DOHH2 (cell line): ENCODE measurements around the gene TOMM22.

Experiments
- H3F3A ChIP-seq: fragments of 200-600 bp; sonication (generic), shearing (Covaris generic); 2 replicates; pipeline ENCODE4 v1.6.0; 2016; ENCODE audit warnings: antibody characterized with exemption, mild to moderate bottlenecking; ENCODE audit not compliant: control insufficient read depth, insufficient read depth
- H3K27ac ChIP-seq: fragments of 200-600 bp; sonication (generic); 2 replicates; pipeline ENCODE4 v1.5.1; 2014; ENCODE audit warnings: low read depth, mild to moderate bottlenecking, low read length, moderate library complexity
- H3K27me3 ChIP-seq: fragments of 200-600 bp; sonication (generic); 2 replicates; pipeline ENCODE4 v1.6.1; 2014; ENCODE audit warnings: mild to moderate bottlenecking, low read length, mixed read lengths; ENCODE audit not compliant: control insufficient read depth
- H3K36me3 ChIP-seq: fragments of 200-600 bp; sonication (generic); 2 replicates; pipeline ENCODE4 v1.6.1; 2014; ENCODE audit warnings: mild to moderate bottlenecking, low read length, moderate library complexity, mixed read lengths; ENCODE audit not compliant: control insufficient read depth
- H3K4me1 ChIP-seq: fragments of 200-600 bp; sonication (generic); 2 replicates; pipeline ENCODE4 v1.6.1; 2014; ENCODE audit warnings: mild to moderate bottlenecking, low read length, mixed read lengths; ENCODE audit not compliant: control insufficient read depth
- H3K4me2 ChIP-seq: fragments of 200-600 bp; sonication (generic); 2 replicates; pipeline ENCODE4 v1.6.0; 2014; ENCODE audit warnings: mild to moderate bottlenecking, low read length, moderate library complexity
- H3K4me3 ChIP-seq: fragments of 200-600 bp; sonication (generic); 2 replicates; pipeline ENCODE4 v1.5.1; 2014; ENCODE audit warnings: mild to moderate bottlenecking, low read length, mixed read lengths
- H3K79me2 ChIP-seq: fragments of 200-600 bp; sonication (generic); 2 replicates; pipeline ENCODE4 v1.6.1; 2014; ENCODE audit warnings: mild to moderate bottlenecking, low read length, mixed read lengths; ENCODE audit not compliant: control insufficient read depth
- H3K9me2 ChIP-seq: fragments of 200-600 bp; sonication (generic); replicated peaks from 2 replicates; pipeline ENCODE4 v1.6.1; 2014; ENCODE audit warnings: mild to moderate bottlenecking, low read length, mixed read lengths; ENCODE audit not compliant: control insufficient read depth
- H3K9me3 ChIP-seq: fragments of 200-600 bp; sonication (generic); 2 replicates; pipeline ENCODE4 v1.6.1; 2014; ENCODE audit warnings: antibody characterized with exemption, low read length, mixed read lengths; ENCODE audit not compliant: control insufficient read depth, insufficient read depth
- H4K20me1 ChIP-seq: fragments of 200-600 bp; sonication (generic); 2 replicates; pipeline ENCODE4 v1.6.0; 2014; ENCODE audit warnings: low read depth, mild to moderate bottlenecking, antibody characterized with exemption, low read length, moderate library complexity; ENCODE audit not compliant: control insufficient read depth, insufficient read depth
- EZH2phosphoT487 ChIP-seq: fragments of 200-600 bp; sonication (generic); IDR thresholded peaks from 2 replicates; pipeline ENCODE4 v1.6.1; 2017; ENCODE audit warnings: borderline replicate concordance, mild to moderate bottlenecking, antibody characterized with exemption, low read length, moderate library complexity, mixed read lengths
- TF ChIP-seq, protein P1 (sequence below): fragments of 200-600 bp; sonication (generic); IDR thresholded peaks from one replicate; pipeline ENCODE4 v1.5.1; 2014; ENCODE audit warnings: antibody characterized with exemption, mild to moderate bottlenecking, low read depth, low read length; ENCODE audit not compliant: poor library complexity, severe bottlenecking

The TOMM22 gene

DNA sequence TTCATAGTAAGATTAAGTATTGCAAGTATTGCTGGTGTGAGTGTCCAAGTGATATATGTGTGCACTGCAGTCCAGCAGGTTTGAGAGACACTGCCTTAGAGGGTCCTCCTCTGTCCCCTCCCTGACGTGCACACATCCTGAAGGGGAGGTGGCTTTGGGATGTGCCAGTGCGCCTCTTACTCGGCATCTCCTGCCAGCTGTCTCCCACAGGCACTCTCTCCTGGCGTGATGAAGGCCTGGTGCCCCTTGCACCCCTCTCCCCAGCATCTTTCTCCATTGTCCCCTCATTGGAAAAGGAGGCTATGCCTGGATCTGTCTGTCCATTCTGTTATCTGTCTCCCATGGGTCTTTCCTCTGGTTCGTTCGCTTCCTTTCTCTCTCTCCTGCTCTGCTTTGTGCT lies 48.2 kb downstream of the TOMM22 start:
- TF ChIP-seq, protein P1, sequence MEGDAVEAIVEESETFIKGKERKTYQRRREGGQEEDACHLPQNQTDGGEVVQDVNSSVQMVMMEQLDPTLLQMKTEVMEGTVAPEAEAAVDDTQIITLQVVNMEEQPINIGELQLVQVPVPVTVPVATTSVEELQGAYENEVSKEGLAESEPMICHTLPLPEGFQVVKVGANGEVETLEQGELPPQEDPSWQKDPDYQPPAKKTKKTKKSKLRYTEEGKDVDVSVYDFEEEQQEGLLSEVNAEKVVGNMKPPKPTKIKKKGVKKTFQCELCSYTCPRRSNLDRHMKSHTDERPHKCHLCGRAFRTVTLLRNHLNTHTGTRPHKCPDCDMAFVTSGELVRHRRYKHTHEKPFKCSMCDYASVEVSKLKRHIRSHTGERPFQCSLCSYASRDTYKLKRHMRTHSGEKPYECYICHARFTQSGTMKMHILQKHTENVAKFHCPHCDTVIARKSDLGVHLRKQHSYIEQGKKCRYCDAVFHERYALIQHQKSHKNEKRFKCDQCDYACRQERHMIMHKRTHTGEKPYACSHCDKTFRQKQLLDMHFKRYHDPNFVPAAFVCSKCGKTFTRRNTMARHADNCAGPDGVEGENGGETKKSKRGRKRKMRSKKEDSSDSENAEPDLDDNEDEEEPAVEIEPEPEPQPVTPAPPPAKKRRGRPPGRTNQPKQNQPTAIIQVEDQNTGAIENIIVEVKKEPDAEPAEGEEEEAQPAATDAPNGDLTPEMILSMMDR, result no peak
- no peak for TF ChIP-seq EZH2phosphoT487
- Histone ChIP-seq H3K9me3 (no peaks in the 10 kb centered on the region), H3K36me3 (peaks cover 93% of the 10 kb centered on the region), H3K4me2 (no peak overlapping the region), H3K27ac (no peak overlapping the region), H3K27me3 (no peaks in the 10 kb centered on the region), H3K4me3 (no peak overlapping the region), H4K20me1 (no peaks in the 10 kb centered on the region), H3F3A (no peaks in the 10 kb centered on the region; the same call in 1 of the 2 replicates), H3K9me2 (no peaks in the 10 kb centered on the region), H3K4me1 (no peaks in the 10 kb centered on the region), H3K79me2 (no peaks in the 10 kb centered on the region)

DNA sequence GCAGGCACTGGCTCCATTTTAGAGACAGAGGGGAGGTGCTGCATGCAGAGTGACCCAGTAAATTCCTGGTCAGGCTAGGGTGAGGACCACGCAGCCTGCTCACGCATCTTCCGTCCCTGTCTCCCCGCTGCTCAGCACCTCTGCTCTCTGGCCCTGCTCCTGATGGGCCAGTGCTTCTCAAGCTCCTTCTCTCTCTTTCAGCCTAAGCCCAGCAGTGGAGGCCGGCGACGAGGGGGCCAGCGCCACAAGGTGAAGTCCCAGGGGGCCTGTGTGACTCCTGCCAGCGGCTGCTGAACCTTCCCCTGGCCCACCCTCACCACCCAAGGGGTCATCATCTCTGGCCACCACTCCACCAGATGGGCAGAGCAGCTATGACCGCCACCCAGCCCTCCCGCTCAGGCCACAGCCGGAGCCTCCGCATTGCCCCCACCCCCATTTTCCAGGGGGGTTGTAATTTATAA lies 48.7 kb downstream of the TOMM22 start:
- H3K36me3 ChIP-seq, result peaks cover 93% of the 10 kb centered on the region
- no peaks in the 10 kb centered on the region for H3K9me3 ChIP-seq
- no peaks in the 10 kb centered on the region; the same call in 1 of the 2 replicates for H3F3A ChIP-seq
- H3K9me2 ChIP-seq, result no peaks in the 10 kb centered on the region
- TF ChIP-seq EZH2phosphoT487, result no peak
- TF ChIP-seq, protein P1, result no peak
- no peak overlapping the region for H3K27ac ChIP-seq
- H3K4me1 ChIP-seq, result no peaks in the 10 kb centered on the region
- H3K27me3 ChIP-seq, result no peaks in the 10 kb centered on the region
- H3K4me2 ChIP-seq, result no peak overlapping the region
- no peaks in the 10 kb centered on the region for H3K79me2 ChIP-seq
- H3K4me3 ChIP-seq, result no peak overlapping the region
- H4K20me1 ChIP-seq, result no peaks in the 10 kb centered on the region

DNA sequence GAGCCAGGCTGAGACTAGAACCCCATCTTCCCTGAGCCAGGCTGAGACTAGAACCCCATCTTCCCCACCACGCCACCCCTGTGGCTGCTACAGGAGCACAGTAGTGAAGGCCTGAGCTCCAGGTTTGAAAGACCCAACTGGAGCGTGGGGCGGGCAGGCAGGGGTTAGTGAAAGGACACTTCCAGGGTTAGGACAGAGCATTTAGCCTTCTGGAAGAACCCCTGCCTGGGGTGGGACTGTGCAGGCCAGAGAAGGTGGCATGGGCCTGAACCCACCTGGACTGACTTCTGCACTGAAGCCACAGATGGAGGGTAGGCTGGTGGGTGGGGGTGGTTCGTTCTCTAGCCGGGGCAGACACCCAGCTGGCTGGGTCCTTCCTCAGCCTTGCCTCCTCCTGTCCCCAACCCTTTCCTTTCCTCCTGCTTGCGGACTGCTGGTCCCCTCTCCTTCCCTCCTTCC lies 50.0 kb downstream of the TOMM22 start:
- Histone ChIP-seq H3K27me3 (no peaks in the 10 kb centered on the region), H3K4me1 (no peaks in the 10 kb centered on the region), H3K36me3 (peaks cover 93% of the 10 kb centered on the region), H3K27ac (no peak overlapping the region), H3K4me2 (no peak overlapping the region), H4K20me1 (no peaks in the 10 kb centered on the region), H3K9me2 (no peaks in the 10 kb centered on the region), H3K79me2 (no peaks in the 10 kb centered on the region), H3F3A (no peaks in the 10 kb centered on the region; the same call in 1 of the 2 replicates), H3K4me3 (no peak overlapping the region), H3K9me3 (no peaks in the 10 kb centered on the region)
- TF ChIP-seq, protein P1, result no peak
- TF ChIP-seq EZH2phosphoT487, result no peak
